Endothelial cell of hepatic sinusoid (primary cell): ENCODE results near the gene PROX2.

Source experiments
- in situ Hi-C: cut with HindIII; loops from 2 replicates; pipeline ENCODE4 v1.10.0; 2017; ENCODE audit warnings: low sequenced_read_pairs

Gene PROX2

GRCh38 chr14:74875941-74876913 lies at the start of gene PROX2:
TSS of gene PROX2 (minus strand) at chr14:74876145. CDS start at chr14:74863834, 12,311 bp downstream.
- in situ Hi-C loops = no loop called here

- in situ Hi-C loops = no loop called here
Observed at GRCh38 chr14:74924061-74924460, 48.1 kb upstream of the PROX2 start.

- in situ Hi-C loops = no loop called here
Observed at GRCh38 chr14:74922752-74923401, 46.9 kb upstream of the PROX2 start, which contains the start of gene RPS6KL1. TSS of gene RPS6KL1 (minus strand) at chr14:74923260. CDS start at chr14:74921541, 1,719 bp downstream.

- in situ Hi-C loops = no loop called here
Observed at GRCh38 chr14:74921987-74922751, 46.2 kb upstream of the PROX2 start.

GRCh38 chr14:74921053-74921620 lies 45.2 kb upstream of the PROX2 start:
- in situ Hi-C loops = no loop called here

GRCh38 chr14:74920281-74920680 lies 44.3 kb upstream of the PROX2 start:
- in situ Hi-C loops = no loop called here

GRCh38 chr14:74919421-74920165 lies 43.6 kb upstream of the PROX2 start:
- in situ Hi-C loops = loop anchor here (5.0 kb wide), 1 partner anchor 93 kb away; no protein-coding TSS in a partner anchor

- in situ Hi-C loops = loop anchor here (5.0 kb wide), 1 partner anchor 94 kb away; no protein-coding TSS in a partner anchor
Observed at GRCh38 chr14:74918380-74918779, 42.4 kb upstream of the PROX2 start.

- in situ Hi-C loops = loop anchor here (5.0 kb wide), 1 partner anchor 95 kb away; no protein-coding TSS in a partner anchor
Observed at GRCh38 chr14:74917646-74918081, 41.7 kb upstream of the PROX2 start.

- in situ Hi-C loops = loop anchor here (5.0 kb wide), 1 partner anchor 95 kb away; no protein-coding TSS in a partner anchor
Observed at GRCh38 chr14:74917178-74917543, 41.2 kb upstream of the PROX2 start.

GRCh38 chr14:74915826-74916225 lies 39.9 kb upstream of the PROX2 start:
- in situ Hi-C loops = loop anchor here (5.0 kb wide), 1 partner anchor 96 kb away; no protein-coding TSS in a partner anchor

- in situ Hi-C loops = loop anchor here (5.0 kb wide), 1 partner anchor 97 kb away; no protein-coding TSS in a partner anchor
Observed at GRCh38 chr14:74915426-74915825, 39.5 kb upstream of the PROX2 start.

- in situ Hi-C loops = no loop called here
Observed at GRCh38 chr14:74913986-74914573, 38.1 kb upstream of the PROX2 start.

GRCh38 chr14:74913393-74913910 lies 37.5 kb upstream of the PROX2 start:
- in situ Hi-C loops = no loop called here

- in situ Hi-C loops = no loop called here
Observed at GRCh38 chr14:74912801-74913200, 36.9 kb upstream of the PROX2 start.

- in situ Hi-C loops = no loop called here
Observed at GRCh38 chr14:74912111-74912510, 36.2 kb upstream of the PROX2 start.

GRCh38 chr14:74911704-74912103 lies 35.8 kb upstream of the PROX2 start:
- in situ Hi-C loops = no loop called here

GRCh38 chr14:74911221-74911620 lies 35.3 kb upstream of the PROX2 start:
- in situ Hi-C loops = no loop called here

- in situ Hi-C loops = no loop called here
Observed at GRCh38 chr14:74910556-74910955, 34.6 kb upstream of the PROX2 start.
